ENCODE data around the gene HIVEP3.

Gene HIVEP3

DNA sequence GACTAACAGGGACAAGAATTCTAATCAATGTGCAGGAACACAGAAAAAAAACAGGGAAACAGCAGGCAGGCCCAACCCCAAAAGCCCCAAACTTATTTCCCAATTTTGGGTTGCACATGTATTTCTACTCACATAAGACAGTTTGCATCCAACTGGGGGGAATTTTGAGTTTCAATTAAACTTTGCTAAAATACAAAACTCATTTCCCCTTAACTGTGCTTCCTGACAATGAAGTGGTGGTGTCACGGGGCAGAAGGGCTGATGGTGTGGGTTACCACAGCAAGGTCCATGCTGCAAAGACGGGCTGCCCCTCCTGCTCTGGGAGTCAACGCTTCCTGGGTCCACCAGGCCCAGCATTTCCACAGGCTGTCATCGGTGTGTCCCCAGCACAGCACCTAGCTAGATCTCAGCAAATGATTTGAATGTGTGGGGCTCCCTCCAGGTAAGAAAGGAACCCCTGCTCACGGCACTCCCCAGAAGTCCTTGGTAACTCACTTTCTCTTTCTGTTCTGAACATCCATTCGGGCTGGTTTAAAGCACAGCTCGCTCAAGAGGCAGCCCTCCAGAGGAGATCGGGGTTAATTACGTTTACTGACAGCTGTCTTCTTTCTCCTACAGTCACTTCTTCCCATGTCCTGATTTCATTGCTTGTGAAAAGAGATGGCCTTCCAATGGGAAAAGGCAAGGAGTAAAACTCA lies 27.4 kb downstream of the HIVEP3 start:
- Histone ChIP-seq H3K4me1 (peaks cover 27 to 50% (median 31%) of the 10 kb centered on the region in 10 experiments), H3K4me3 (peak overlapping the region; percentile 42 to 66 (median 52)), H3K27me3 (no peaks in the 10 kb centered on the region), H4K20me1 (no peaks in the 10 kb centered on the region), H3K9me3 (replicated peaks in 1 of 11) (no peaks in the 10 kb centered on the region), H3K27ac (peak overlapping the region; percentile 49 to 88 (median 79); a peak in 21 of 22 replicates), H3K4me2 (peak overlapping the region; percentile 73 to 96 (median 86)), H3K36me3 (no peaks in the 10 kb centered on the region), H3K9ac (peak overlapping the region; percentile 65 to 81 (median 77); a peak in 21 of 22 replicates)
- TF ChIP-seq Cebpa-rat (IDR thresholded peaks at IDR 0.05) = 0 out of 22 replicates have a peak, but pooled peaks of 1 of the 11 experiments have one; percentile 10

DNA sequence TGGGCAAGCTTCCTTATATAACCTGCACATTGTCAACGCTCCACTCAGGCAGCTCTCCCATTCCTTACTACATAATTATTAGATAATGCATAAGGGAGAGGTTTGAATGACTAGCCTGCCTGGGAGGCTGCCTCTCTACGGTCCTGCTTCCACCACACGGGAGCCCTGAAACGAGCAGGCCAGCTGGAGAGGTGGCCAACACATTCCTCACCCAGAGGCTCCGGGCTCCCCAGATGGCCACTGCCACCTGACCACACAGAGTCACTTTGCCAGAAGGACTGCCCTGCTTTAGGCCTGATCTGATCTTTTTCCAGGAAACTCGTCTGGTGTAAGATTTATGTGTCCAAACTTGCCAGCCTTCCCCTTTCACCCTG lies 27.9 kb downstream of the HIVEP3 start:
- Histone ChIP-seq H3K4me1 (peaks cover 27 to 45% (median 31%) of the 10 kb centered on the region in 10 experiments), H3K4me3 (peak overlapping the region in 7 of 10 experiments; percentile 42 to 66 (median 54); a peak in 8 of 20 replicates), H4K20me1 (no peaks in the 10 kb centered on the region), H3K27me3 (no peaks in the 10 kb centered on the region), H3K9me3 (replicated peaks in 1 of 11) (no peaks in the 10 kb centered on the region), H3K4me2 (peak overlapping the region; percentile 73 to 96 (median 86)), H3K27ac (peak overlapping the region; percentile 49 to 88 (median 79); a peak in 20 of 22 replicates), H3K9ac (peak overlapping the region; percentile 65 to 81 (median 77); a peak in 17 of 22 replicates), H3K36me3 (no peaks in the 10 kb centered on the region)
- TF ChIP-seq Cebpa-rat (IDR thresholded peaks at IDR 0.05) = no peak

DNA sequence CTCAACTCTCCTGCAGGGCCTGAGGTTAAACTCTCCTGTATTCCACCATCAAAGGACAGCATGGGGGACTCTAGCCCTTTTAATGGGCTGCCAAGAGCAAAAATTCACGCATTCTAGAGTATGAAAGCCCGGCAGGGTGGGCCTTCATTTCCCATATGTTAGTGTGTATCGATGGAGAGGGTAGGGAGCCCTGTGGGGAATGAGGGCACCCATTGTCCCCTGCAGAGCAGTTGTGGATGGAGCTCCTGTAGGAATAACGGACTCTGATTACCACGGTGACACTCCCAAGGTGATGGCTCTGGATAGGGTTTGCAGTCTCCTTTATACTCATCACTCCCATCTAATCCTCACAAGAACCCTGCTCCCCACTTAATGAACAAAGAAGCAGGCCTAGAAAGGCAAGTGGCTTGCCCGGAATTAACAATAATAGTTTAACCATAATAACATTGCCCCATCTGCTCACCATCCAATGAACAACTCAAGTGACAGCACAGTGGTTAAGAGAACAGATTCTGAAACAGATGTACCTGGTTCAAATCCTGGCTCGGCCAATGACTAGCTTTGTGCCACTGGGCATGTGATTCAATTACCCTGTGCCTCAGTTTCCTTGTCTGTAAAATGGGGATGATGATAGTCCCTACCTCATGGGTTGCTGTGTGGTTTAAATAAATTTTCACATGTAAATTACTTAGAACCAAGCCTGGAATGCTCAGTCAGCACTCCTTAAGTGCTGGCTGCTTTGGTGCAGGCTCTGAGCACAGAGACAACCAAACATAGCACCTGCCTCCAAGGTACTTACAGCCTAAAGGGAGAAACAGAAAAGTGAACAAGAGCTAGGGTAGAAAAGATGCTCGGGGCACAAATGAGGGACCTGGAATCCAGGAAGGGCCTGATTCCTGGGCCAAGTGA lies 29.0 kb downstream of the HIVEP3 start:
- H3K27me3 ChIP-seq = no peaks in the 10 kb centered on the region
- H3K27ac ChIP-seq = no peak overlapping the region
- TF ChIP-seq Cebpa-rat (IDR thresholded peaks at IDR 0.05) = no peak
- no peaks in the 10 kb centered on the region for H4K20me1 ChIP-seq
- no peak overlapping the region for H3K4me3 ChIP-seq
- peaks cover 26 to 34% (median 29%) of the 10 kb centered on the region in 10 experiments for H3K4me1 ChIP-seq
- no peaks in the 10 kb centered on the region for H3K9me3 ChIP-seq (replicated peaks in 1 of 11)
- H3K4me2 ChIP-seq = peak overlapping the region in 1 of 11 experiments; percentile 96; a peak in 1 of 22 replicates
- H3K9ac ChIP-seq = no peak overlapping the region
- H3K36me3 ChIP-seq = no peaks in the 10 kb centered on the region

DNA sequence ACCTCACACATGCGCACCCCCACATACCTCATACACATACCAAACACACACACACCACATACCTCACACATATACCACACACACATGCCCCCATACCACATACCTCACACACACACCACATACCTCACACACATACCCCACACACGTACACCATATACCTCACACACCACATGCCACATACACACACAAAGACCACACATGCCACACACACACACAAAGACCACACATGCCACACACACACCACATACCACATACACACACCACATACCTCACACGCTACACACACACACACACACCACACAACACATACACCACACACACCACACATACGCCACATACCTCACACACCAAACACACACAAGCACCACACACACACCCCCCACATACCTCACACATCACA lies 30.0 kb downstream of the HIVEP3 start:
- no peak overlapping the region for H3K4me3 ChIP-seq
- H3K9me3 ChIP-seq (replicated peaks in 1 of 11) = no peaks in the 10 kb centered on the region
- no peak for TF ChIP-seq Cebpa-rat (IDR thresholded peaks at IDR 0.05)
- H3K27me3 ChIP-seq = no peaks in the 10 kb centered on the region
- peaks cover 22 to 29% (median 28%) of the 10 kb centered on the region in 10 experiments for H3K4me1 ChIP-seq
- H3K27ac ChIP-seq = no peak overlapping the region
- H3K4me2 ChIP-seq = no peak overlapping the region
- no peak overlapping the region for H3K9ac ChIP-seq
- H4K20me1 ChIP-seq = no peaks in the 10 kb centered on the region
- no peaks in the 10 kb centered on the region for H3K36me3 ChIP-seq

DNA sequence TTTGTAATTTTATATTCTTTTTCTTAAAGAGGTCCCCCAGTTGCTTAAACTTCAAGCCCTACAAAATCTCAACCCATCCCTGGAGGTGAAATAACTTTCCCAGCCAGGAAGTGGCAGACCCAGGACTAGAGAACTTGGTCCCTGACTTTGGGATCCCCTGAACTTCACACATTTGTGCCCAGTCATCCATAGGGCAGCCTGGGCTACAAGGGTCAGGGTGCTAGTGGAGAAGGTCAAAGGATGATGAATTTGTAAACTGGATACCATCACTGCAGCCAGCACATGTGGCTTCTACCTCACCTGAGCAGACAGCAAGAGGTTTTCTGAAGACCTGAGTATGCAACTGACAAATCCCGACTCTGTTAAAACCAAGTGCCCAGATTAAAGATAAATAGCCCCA lies 31.4 kb downstream of the HIVEP3 start:
- H3K27me3 ChIP-seq = no peaks in the 10 kb centered on the region
- no peaks in the 10 kb centered on the region for H3K36me3 ChIP-seq
- no peaks in the 10 kb centered on the region for H4K20me1 ChIP-seq
- no peak overlapping the region for H3K4me3 ChIP-seq
- H3K9ac ChIP-seq = no peak overlapping the region
- peaks cover 20 to 24% (median 21%) of the 10 kb centered on the region in 10 experiments for H3K4me1 ChIP-seq
- no peak overlapping the region for H3K4me2 ChIP-seq
- TF ChIP-seq Cebpa-rat (IDR thresholded peaks at IDR 0.05) = no peak
- no peaks in the 10 kb centered on the region for H3K9me3 ChIP-seq (replicated peaks in 1 of 11)
- H3K27ac ChIP-seq = no peak overlapping the region

DNA sequence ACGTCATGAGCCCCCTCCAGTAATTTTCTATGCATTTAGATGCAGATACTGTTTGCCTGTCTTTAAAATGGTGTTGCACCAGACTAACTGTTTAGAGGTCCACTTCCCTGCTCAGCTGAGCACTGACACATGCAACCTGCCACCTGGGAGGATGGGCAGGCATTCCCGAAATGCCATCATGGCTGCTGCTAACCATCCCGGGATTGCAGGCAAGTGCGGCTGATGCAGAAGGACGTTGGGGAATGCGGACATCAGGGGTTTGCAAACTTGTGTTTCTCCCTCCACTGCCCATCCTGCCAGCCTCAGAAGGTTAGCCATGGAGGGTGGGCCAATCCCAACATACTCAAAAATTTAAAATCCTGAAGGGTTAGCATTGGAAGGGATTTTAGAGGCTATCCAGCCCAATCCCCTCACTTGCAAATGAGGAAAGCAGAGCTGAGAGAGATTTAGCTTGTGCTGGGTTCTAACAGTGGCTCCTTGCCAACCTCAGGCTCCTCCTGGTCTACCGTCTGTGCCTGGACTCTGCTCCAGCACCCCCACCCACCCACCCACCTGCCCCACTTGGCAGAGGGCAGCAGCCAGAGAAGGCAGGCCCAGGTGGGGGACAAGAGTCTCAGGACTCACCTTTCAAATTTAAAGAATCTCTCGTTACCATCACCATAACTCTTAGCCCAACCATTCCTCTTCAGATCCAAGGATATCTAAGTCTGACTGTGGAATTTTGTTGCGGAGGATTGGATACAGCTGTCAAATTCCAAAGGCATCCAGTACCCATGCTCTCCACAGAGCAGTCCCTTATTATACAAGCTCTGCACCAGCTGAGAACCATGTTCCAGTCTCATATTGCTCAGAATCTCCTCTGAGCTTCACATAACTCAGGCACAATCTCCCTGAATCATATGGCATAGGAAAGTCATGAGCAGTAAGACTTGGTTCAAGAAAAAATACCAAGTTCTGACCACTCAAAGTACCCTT lies 34.2 kb downstream of the HIVEP3 start:
- Histone ChIP-seq H3K27me3 (no peaks in the 10 kb centered on the region), H3K27ac (no peak overlapping the region), H3K4me1 (peaks cover 0 to 15% (median 11%) of the 10 kb centered on the region in 10 experiments; a peak in 14 of 20 replicates), H3K9me3 (replicated peaks in 1 of 11) (no peaks in the 10 kb centered on the region), H3K4me2 (no peak overlapping the region), H3K36me3 (no peaks in the 10 kb centered on the region), H3K9ac (no peak overlapping the region), H3K4me3 (no peak overlapping the region), H4K20me1 (no peaks in the 10 kb centered on the region)
- TF ChIP-seq Cebpa-rat (IDR thresholded peaks at IDR 0.05) = no peak

DNA sequence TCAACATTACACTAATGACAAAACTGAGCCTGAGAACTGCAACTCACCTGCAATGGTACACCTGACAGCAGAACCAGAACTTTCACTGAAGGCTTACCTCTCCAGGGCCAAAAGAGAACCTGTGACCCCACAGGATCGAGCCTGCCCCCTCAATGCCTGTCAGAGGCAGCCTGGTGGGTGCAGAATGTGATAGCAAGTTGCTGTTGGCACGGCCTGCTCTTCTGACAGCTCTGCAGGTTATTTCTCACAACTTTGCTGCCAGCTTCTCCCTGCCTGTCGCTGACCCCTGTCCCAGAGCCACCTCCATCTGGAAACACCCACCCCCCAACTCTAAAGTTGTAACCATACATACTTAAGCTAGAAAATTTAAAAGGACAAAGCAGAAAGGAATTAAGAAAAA lies 35.2 kb downstream of the HIVEP3 start:
- no peak overlapping the region for H3K9ac ChIP-seq
- H3K27ac ChIP-seq = no peak overlapping the region
- H3K4me3 ChIP-seq = no peak overlapping the region
- no peaks in the 10 kb centered on the region for H3K27me3 ChIP-seq
- no peaks in the 10 kb centered on the region for H3K9me3 ChIP-seq (replicated peaks in 1 of 11)
- no peak for TF ChIP-seq Cebpa-rat (IDR thresholded peaks at IDR 0.05)
- H3K36me3 ChIP-seq = no peaks in the 10 kb centered on the region
- H4K20me1 ChIP-seq = no peaks in the 10 kb centered on the region
- H3K4me1 ChIP-seq = peaks cover 0 to 15% (median 11%) of the 10 kb centered on the region in 10 experiments; a peak in 14 of 20 replicates
- H3K4me2 ChIP-seq = no peak overlapping the region

DNA sequence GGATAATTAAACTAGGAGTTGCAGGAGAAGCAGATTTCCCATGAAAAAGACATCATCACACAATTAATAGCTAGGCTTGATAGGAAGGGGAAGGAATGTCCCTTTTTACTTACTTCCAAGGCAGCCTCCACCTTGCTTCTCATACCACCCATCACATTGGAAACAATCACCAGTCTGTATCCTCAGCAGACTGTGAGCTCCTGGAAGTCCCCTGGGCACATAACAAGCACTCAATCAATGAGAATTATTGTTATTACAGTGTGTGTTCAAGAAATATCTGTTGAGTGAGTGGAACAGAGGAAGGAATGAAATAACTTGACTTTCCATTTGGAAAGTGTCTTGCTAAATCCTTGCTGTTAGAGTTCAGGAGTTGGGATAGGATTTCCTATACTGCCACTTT lies 36.2 kb downstream of the HIVEP3 start:
- H3K9me3 ChIP-seq (replicated peaks in 1 of 11) = no peaks in the 10 kb centered on the region
- no peak for TF ChIP-seq Cebpa-rat (IDR thresholded peaks at IDR 0.05)
- no peaks in the 10 kb centered on the region for H3K27me3 ChIP-seq
- no peak overlapping the region for H3K4me3 ChIP-seq
- H4K20me1 ChIP-seq = no peaks in the 10 kb centered on the region
- H3K4me1 ChIP-seq = peaks cover 0 to 15% (median 11%) of the 10 kb centered on the region in 10 experiments; a peak in 14 of 20 replicates
- no peak overlapping the region for H3K9ac ChIP-seq
- H3K4me2 ChIP-seq = peak overlapping the region in 8 of 11 experiments; percentile 35 to 68 (median 56); a peak in 15 of 22 replicates
- H3K36me3 ChIP-seq = no peaks in the 10 kb centered on the region
- no peak overlapping the region for H3K27ac ChIP-seq
